Hepatocyte (in vitro differentiated cells): Measurements from ENCODE around the gene ESPNL. TPM values are rescaled to one million over a fixed set of nuclear protein-coding genes. Genes with fewer than 3 reads are reported as not detected.

Experiments
- DNase-seq: peaks from one replicate; pipeline ENCODE4 v3.0.0-alpha.2; 2016; ENCODE audit warnings: low spot score
- H2AFZ ChIP-seq: fragments of 200-600 bp; sonication (generic); 2 replicates; pipeline ENCODE4 v1.6.0; 2016; ENCODE audit warnings: antibody characterized with exemption, mild to moderate bottlenecking
- H3K27ac ChIP-seq: fragments of 200-600 bp; sonication (generic); 2 replicates; pipeline ENCODE4 v1.5.1; 2016; ENCODE audit warnings: mild to moderate bottlenecking
- H3K27me3 ChIP-seq: fragments of 200-600 bp; sonication (generic); 2 replicates; pipeline ENCODE4 v1.6.1; 2016
- H3K36me3 ChIP-seq: fragments of 200-600 bp; sonication (generic); replicated peaks from 2 replicates; pipeline ENCODE4 v1.5.1; 2016; ENCODE audit warnings: low read depth; ENCODE audit not compliant: insufficient read depth
- H3K4me1 ChIP-seq: fragments of 200-600 bp; sonication (generic); 2 replicates; pipeline ENCODE4 v1.5.1; 2016; ENCODE audit warnings: mild to moderate bottlenecking, moderate library complexity; ENCODE audit not compliant: insufficient read depth
- H3K4me2 ChIP-seq: fragments of 200-600 bp; sonication (generic); 2 replicates; pipeline ENCODE4 v1.6.0; 2016
- H3K4me3 ChIP-seq: fragments of 200-600 bp; sonication (generic); 2 replicates; pipeline ENCODE4 v1.5.1; 2016; ENCODE audit warnings: mild to moderate bottlenecking
- H3K79me2 ChIP-seq: fragments of 200-600 bp; sonication (generic); 2 replicates; pipeline ENCODE4 v1.6.0; 2017; ENCODE audit warnings: mild to moderate bottlenecking
- H3K9me2 ChIP-seq: fragments of 200-600 bp; sonication (generic); replicated peaks from 2 replicates; pipeline ENCODE4 v1.6.0; 2017; ENCODE audit warnings: mild to moderate bottlenecking; ENCODE audit not compliant: insufficient read depth
- H3K9me3 ChIP-seq: fragments of 200-600 bp; sonication (generic); 2 replicates; pipeline ENCODE4 v1.5.1; 2016; ENCODE audit warnings: low read depth, mild to moderate bottlenecking
- H4K20me1 ChIP-seq: fragments of 200-600 bp; sonication (generic); 2 replicates; pipeline ENCODE4 v1.6.0; 2016; ENCODE audit warnings: mild to moderate bottlenecking; ENCODE audit not compliant: insufficient read depth, poor library complexity, severe bottlenecking
- EZH2 ChIP-seq: fragments of 200-600 bp; sonication (generic); IDR thresholded peaks from 2 replicates; pipeline ENCODE4 v1.6.1; 2016; ENCODE audit warnings: antibody characterized with exemption, mild to moderate bottlenecking, borderline replicate concordance
- EZH2phosphoT487 ChIP-seq: fragments of 200-600 bp; sonication (generic); IDR thresholded peaks from one replicate; pipeline ENCODE4 v1.6.1; 2018; ENCODE audit warnings: antibody characterized with exemption, mild to moderate bottlenecking, low read depth, moderate library complexity; ENCODE audit not compliant: unreplicated experiment, severe bottlenecking
- WGBS: methylation state at CpG from one replicate; pipeline ENCODE4 v1.1.6; 2016; ENCODE audit warnings: low lambda C conversion rate; ENCODE audit errors: missing lambda C conversion rate; 5-methylcytosine and 5-hydroxymethylcytosine counted together
- polyA plus RNA-seq: library from polyadenylated mRNA; unstranded; fragments of >200 nt; fragmentation: Nextera tagmentation; extraction: Ambion mirVana; gene quantifications from 2 replicates; pipeline ENCODE4 v1.2.1, GENCODE V29; 2016
- total RNA-seq: library from RNA; depleted of rRNA; stranded (reverse); fragments of >200 nt; gene quantifications from 2 replicates; pipeline ENCODE4 v1.2.3, GENCODE V29; 2014
- TF ChIP-seq, protein P1 (sequence below): fragments of 200-600 bp; sonication (generic); IDR thresholded peaks from 2 replicates; pipeline ENCODE4 v1.5.1; 2016; ENCODE audit warnings: antibody characterized with exemption, mild to moderate bottlenecking; ENCODE audit not compliant: poor library complexity

The ESPNL gene
- total and polyA plus RNA-seq, 2 experiments from 2014 or later, result 0.27 to 0.62 TPM

DNA sequence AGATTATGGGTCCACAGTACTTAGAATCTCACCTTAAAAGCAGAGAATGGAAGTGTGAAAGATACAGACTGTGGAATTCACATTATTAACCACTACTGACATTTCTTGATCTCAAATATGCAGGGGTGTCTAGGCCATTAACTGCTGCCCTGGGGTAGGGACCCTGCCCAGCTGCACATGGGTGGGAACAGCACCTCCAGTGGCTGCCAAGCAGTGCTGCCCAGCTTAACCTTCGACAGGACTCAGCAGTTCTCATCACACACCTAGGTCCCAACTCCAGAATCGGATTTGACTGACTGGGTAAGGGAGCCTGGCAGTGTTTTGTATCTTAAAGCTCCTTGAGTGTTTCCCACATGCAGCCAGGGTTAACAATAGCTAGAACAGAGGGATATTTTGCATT is 73.6 kb downstream of the ESPNL start:
- WGBS, result 91% methylated on average over 2 of the region's 2 CpGs
- Histone ChIP-seq H3K79me2 (no peaks in the 10 kb centered on the region), H3K4me2 (no peak overlapping the region), H3K27ac (no peak overlapping the region), H2AFZ (no peak overlapping the region), H3K4me1 (peaks cover 11% of the 10 kb centered on the region), H3K27me3 (no peaks in the 10 kb centered on the region), H4K20me1 (no peaks in the 10 kb centered on the region), H3K36me3 (no peaks in the 10 kb centered on the region), H3K4me3 (no peak overlapping the region), H3K9me3 (no peaks in the 10 kb centered on the region), H3K9me2 (no peaks in the 10 kb centered on the region)
- no peak for DNase-seq
- no peak for TF ChIP-seq EZH2
- TF ChIP-seq, protein P1, sequence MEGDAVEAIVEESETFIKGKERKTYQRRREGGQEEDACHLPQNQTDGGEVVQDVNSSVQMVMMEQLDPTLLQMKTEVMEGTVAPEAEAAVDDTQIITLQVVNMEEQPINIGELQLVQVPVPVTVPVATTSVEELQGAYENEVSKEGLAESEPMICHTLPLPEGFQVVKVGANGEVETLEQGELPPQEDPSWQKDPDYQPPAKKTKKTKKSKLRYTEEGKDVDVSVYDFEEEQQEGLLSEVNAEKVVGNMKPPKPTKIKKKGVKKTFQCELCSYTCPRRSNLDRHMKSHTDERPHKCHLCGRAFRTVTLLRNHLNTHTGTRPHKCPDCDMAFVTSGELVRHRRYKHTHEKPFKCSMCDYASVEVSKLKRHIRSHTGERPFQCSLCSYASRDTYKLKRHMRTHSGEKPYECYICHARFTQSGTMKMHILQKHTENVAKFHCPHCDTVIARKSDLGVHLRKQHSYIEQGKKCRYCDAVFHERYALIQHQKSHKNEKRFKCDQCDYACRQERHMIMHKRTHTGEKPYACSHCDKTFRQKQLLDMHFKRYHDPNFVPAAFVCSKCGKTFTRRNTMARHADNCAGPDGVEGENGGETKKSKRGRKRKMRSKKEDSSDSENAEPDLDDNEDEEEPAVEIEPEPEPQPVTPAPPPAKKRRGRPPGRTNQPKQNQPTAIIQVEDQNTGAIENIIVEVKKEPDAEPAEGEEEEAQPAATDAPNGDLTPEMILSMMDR, result no peak
- TF ChIP-seq EZH2phosphoT487, result no peak

DNA sequence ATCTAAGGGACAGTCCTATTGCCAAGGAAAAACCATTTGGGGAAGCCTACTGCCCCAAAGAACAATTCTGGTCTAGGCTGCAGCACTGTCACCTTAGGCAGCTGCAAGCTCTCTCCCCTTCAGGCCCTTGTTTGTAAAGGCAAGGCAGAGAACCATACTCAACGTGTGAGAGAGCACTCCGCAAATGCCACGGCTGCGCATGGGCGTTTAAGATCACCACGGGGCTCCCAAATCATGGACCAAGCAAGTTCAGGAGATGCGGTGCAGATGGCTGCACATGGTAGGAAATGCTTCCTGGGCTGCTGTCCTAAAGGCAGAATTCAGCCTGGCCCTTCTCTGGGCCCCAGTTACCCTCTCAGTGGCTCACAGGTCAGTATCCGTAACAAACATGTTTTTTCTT is 74.2 kb downstream of the ESPNL start:
- TF ChIP-seq EZH2, result no peak
- TF ChIP-seq EZH2phosphoT487, result no peak
- TF ChIP-seq, protein P1, result no peak
- no peak for DNase-seq
- Histone ChIP-seq H3K27me3 (no peaks in the 10 kb centered on the region), H3K27ac (no peak overlapping the region), H3K4me2 (no peak overlapping the region), H2AFZ (no peak overlapping the region), H3K9me3 (no peaks in the 10 kb centered on the region), H3K4me3 (no peak overlapping the region), H3K79me2 (no peaks in the 10 kb centered on the region), H4K20me1 (no peaks in the 10 kb centered on the region), H3K9me2 (no peaks in the 10 kb centered on the region), H3K4me1 (peaks cover 11% of the 10 kb centered on the region), H3K36me3 (no peaks in the 10 kb centered on the region)
- WGBS, result 95% methylated on average over 8 of the region's 8 CpGs

DNA sequence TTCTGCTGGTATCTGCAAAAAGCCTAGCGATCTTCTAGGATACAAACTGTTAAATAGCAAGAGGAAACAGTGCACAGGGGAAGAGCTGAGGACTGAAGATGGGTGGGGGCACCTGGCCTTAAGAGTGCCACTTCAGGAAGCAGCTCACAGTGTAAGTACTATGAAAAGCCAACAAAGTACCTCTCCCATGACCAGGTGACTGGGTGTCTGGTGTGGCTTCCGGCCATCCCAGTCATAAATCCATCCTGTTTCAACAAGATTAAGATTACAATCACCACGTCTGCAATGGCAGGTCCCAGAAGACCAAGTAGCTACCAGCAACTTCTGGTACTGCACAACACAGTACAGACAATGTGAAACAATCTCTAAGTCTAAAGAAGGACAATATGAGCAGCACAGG is 74.6 kb downstream of the ESPNL start:
- no peaks in the 10 kb centered on the region for H3K79me2 ChIP-seq
- no peak for TF ChIP-seq EZH2
- TF ChIP-seq, protein P1, result no peak
- TF ChIP-seq EZH2phosphoT487, result no peak
- H3K27ac ChIP-seq, result no peak overlapping the region
- H3K9me3 ChIP-seq, result no peaks in the 10 kb centered on the region
- H3K36me3 ChIP-seq, result no peaks in the 10 kb centered on the region
- no peak overlapping the region for H3K4me2 ChIP-seq
- WGBS, result 75% methylated on average over 3 of the region's 3 CpGs
- H3K4me3 ChIP-seq, result no peak overlapping the region
- peaks cover 9% of the 10 kb centered on the region for H3K4me1 ChIP-seq
- no peak overlapping the region for H2AFZ ChIP-seq
- DNase-seq, result no peak
- H3K27me3 ChIP-seq, result no peaks in the 10 kb centered on the region
- H4K20me1 ChIP-seq, result no peaks in the 10 kb centered on the region
- no peaks in the 10 kb centered on the region for H3K9me2 ChIP-seq

DNA sequence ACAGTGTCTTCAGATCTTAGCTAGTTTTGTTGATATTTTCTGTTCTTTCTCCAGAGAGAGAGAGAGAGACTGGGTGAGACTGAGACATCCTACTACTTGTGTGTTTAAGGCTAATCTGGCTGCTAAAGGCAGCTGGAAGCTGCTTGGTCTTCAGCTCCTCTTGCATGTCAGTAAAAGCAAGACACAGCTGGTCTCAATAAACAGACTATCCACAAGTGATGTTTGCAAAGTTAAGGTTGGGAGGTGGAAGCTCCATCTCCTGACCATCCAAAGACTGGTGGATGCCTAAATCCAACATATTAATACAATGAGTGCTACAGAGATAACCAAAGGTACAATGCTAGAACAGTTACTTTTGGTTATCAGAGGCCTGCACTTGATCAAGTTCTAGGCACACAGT is 76.5 kb downstream of the ESPNL start:
- Histone ChIP-seq H3K27me3 (no peaks in the 10 kb centered on the region), H3K9me2 (no peaks in the 10 kb centered on the region), H3K4me1 (no peaks in the 10 kb centered on the region), H3K4me2 (no peak overlapping the region), H3K9me3 (no peaks in the 10 kb centered on the region), H3K27ac (no peak overlapping the region), H3K4me3 (no peak overlapping the region), H4K20me1 (no peaks in the 10 kb centered on the region), H3K79me2 (no peaks in the 10 kb centered on the region), H2AFZ (no peak overlapping the region), H3K36me3 (no peaks in the 10 kb centered on the region)
- DNase-seq, result no peak
- TF ChIP-seq, protein P1, result no peak
- no peak for TF ChIP-seq EZH2
- no peak for TF ChIP-seq EZH2phosphoT487
